Peyer's patch (tissue), 4 donors: ENCODE data around the gene COL13A1.

Experiments
- POLR2A ChIP-seq, 2 donors: fragments of 450-650 bp; IDR thresholded peaks; one replicate each; pipeline ENCODE4 v1.5.1; 2017; ENCODE audit warnings: antibody characterized with exemption in 2 of 2, mild to moderate bottlenecking in 2 of 2, moderate library complexity in 2 of 2
- TF ChIP-seq, protein P1 (sequence below), 6 experiments: fragments of 450-650 bp in 4 of 6; fragments of 200-600 bp in 2 of 6; sonication (generic) in 1 of 6; IDR thresholded peaks; one replicate each; pipeline ENCODE4 v1.5.1; 2017 to 2019; ENCODE audit warnings: antibody characterized with exemption in 6 of 6, mild to moderate bottlenecking in 3 of 6, moderate library complexity in 1 of 6

DNA sequence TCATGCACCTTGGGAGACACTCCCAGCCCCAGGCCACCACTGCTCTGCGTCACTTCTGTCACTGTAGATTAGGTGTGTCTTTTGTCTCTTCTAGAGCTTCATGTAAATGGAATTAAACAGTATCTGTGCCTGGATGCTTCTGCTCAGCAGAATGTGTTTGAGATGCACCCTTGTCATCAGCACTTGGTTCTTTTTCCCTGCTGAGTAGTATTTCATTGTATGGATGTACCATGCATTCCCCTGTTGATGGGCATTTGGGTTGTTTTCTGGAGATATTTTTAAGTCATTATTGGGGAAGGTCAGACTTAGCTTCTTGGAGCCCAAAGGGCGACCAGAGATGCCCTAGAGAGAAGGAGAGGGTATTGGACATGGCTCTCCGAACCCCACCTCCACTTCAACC lies 126.6 kb downstream of the COL13A1 start:
- TF ChIP-seq, protein P1, sequence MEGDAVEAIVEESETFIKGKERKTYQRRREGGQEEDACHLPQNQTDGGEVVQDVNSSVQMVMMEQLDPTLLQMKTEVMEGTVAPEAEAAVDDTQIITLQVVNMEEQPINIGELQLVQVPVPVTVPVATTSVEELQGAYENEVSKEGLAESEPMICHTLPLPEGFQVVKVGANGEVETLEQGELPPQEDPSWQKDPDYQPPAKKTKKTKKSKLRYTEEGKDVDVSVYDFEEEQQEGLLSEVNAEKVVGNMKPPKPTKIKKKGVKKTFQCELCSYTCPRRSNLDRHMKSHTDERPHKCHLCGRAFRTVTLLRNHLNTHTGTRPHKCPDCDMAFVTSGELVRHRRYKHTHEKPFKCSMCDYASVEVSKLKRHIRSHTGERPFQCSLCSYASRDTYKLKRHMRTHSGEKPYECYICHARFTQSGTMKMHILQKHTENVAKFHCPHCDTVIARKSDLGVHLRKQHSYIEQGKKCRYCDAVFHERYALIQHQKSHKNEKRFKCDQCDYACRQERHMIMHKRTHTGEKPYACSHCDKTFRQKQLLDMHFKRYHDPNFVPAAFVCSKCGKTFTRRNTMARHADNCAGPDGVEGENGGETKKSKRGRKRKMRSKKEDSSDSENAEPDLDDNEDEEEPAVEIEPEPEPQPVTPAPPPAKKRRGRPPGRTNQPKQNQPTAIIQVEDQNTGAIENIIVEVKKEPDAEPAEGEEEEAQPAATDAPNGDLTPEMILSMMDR (IDR thresholded peaks at IDR 0.05): no peak
- no peak for TF ChIP-seq POLR2A (IDR thresholded peaks at IDR 0.05)
